HEK293T (cell line): ENCODE results near the gene SERPINB6.

Experiments
- CTBP1 ChIP-seq: fragments of 450-650 bp; IDR thresholded peaks from 2 replicates; pipeline ENCODE4 v1.6.1; 2016; ENCODE audit warnings: borderline replicate concordance
- L3MBTL2 ChIP-seq: fragments of 450-650 bp; conservative IDR thresholded peaks from 2 replicates; pipeline ENCODE4 v1.6.1; 2016; ENCODE audit warnings: mild to moderate bottlenecking
- LEF1 ChIP-seq: fragments of 450-650 bp; IDR thresholded peaks from 2 replicates; pipeline ENCODE4 v1.6.1; 2017; ENCODE audit warnings: mild to moderate bottlenecking, borderline replicate concordance

DNA sequence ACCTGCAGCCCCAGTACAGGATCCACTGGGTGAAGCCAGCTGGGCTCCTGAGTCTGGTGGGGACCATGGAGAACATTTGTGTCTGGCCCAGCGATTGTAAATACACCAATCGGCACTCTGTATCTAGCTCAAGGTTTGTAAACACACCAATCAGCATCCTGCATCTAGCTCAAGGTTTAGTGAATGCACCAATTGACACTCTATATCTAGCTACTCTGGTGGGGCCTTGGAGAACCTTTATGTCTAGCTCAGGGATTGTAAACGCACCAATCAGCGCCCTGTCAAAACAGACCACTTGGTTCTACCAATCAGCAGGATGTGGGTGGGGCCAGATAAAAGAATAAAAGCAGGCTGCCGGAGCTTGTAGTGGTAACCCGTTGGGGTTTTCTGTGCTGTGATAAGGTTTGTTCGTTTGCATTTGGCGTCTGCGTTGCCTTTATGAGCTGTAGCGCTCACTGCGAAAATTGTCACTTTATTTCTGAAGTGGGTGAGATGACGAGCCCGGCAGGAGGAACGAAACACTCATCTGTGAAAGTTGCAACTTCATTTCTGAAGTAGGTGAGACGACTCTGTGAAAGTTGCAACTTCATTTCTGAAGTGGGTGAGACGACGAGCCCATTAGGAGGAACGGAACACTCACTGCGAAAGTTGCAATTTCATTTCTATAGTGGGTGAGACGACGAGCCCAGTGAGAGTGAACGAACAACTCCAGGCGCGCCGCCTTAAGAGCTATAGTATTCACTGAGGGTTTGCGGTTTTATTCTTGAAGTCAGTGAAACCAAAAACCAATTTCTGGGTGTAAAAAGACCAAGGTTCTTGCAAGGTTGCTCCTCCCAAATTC, 31.1 kb downstream of the SERPINB6 start:
- TF ChIP-seq LEF1 (no peak), CTBP1 (no peak), L3MBTL2 (no peak)
